ENCODE data around the gene CT45A9.
"Not testable (repeated sequence)": the region's sequence is repeated elsewhere in the genome, so short reads cannot be mapped to it uniquely, and the experiment has no call there.

CT45A9 gene

GRCh38 chrX:135871712-135872111 lies at the start of gene CT45A9:
Gene CT45A9 (minus strand): TSS chrX:135871812. CDS start chrX:135868061, 3,751 bp downstream.
- not testable (repeated sequence) for H3K4me3 ChIP-seq (ENCODE audit: low read depth, low read length)

GRCh38 chrX:135920516-135920915 lies 48.9 kb upstream of the CT45A9 start:
- H3K4me3 ChIP-seq (ENCODE audit: low read depth, low read length) = not testable (repeated sequence)

- no peak overlapping the region for H3K4me3 ChIP-seq (ENCODE audit: low read depth, low read length)
Measured at GRCh38 chrX:135914404-135914803, 42.8 kb upstream of the CT45A9 start.

GRCh38 chrX:135910251-135910650 lies 38.6 kb upstream of the CT45A9 start:
- H3K4me3 ChIP-seq (ENCODE audit: low read depth, low read length) = no peak overlapping the region

- H3K4me3 ChIP-seq (ENCODE audit: low read depth, low read length) = no peak within 1 kb of the TSS
Measured at GRCh38 chrX:135893294-135893817, 21.7 kb upstream of the CT45A9 start, which contains the start of the genes CT45A10 and SAGE1. Gene CT45A10 (minus strand): TSS chrX:135893444. CDS start chrX:135885344, 8,100 bp downstream. Gene SAGE1 (plus strand): TSS chrX:135893716. CDS start chrX:135896243, 2,527 bp downstream.

GRCh38 chrX:135892781-135893180 lies 21.2 kb upstream of the CT45A9 start:
- no peak overlapping the region for H3K4me3 ChIP-seq (ENCODE audit: low read depth, low read length)

GRCh38 chrX:135890087-135890585 lies 18.5 kb upstream of the CT45A9 start:
- no peak overlapping the region for H3K4me3 ChIP-seq (ENCODE audit: low read depth, low read length)

- H3K4me3 ChIP-seq (ENCODE audit: low read depth, low read length) = not testable (repeated sequence)
Measured at GRCh38 chrX:135888976-135889375, 17.4 kb upstream of the CT45A9 start.

- H3K4me3 ChIP-seq (ENCODE audit: low read depth, low read length) = not testable (repeated sequence)
Measured at GRCh38 chrX:135888230-135888629, 16.6 kb upstream of the CT45A9 start.

GRCh38 chrX:135882741-135883140 lies 11.1 kb upstream of the CT45A9 start:
- H3K4me3 ChIP-seq (ENCODE audit: low read depth, low read length) = not testable (repeated sequence)

- H3K4me3 ChIP-seq (ENCODE audit: low read depth, low read length) = not testable (repeated sequence)
Measured at GRCh38 chrX:135854438-135854837, 17.2 kb downstream of the CT45A9 start, which contains the start of gene CT45A8. Gene CT45A8 (minus strand): TSS chrX:135854538. CDS start chrX:135850783, 3,755 bp downstream.

GRCh38 chrX:135837180-135837579 lies 34.4 kb downstream of the CT45A9 start, which contains the start of gene CT45A7:
Gene CT45A7 (minus strand): TSS chrX:135837280. CDS start chrX:135833533, 3,747 bp downstream.
- not testable (repeated sequence) for H3K4me3 ChIP-seq (ENCODE audit: low read depth, low read length)

GRCh38 chrX:135819912-135820311 lies 51.7 kb downstream of the CT45A9 start, which contains the start of gene CT45A2:
Gene CT45A2 (minus strand): TSS chrX:135820012. CDS start chrX:135816265, 3,747 bp downstream.
- H3K4me3 ChIP-seq (ENCODE audit: low read depth, low read length) = not testable (repeated sequence)
